GM18951 (cell line): ENCODE data around the gene GFRA1.

ENCODE experiments used
- POLR2A ChIP-seq: IDR thresholded peaks from 4 replicates; pipeline ENCODE4 v1.6.1; 2011; ENCODE audit warnings: mild to moderate bottlenecking; ENCODE audit not compliant: insufficient read length, insufficient read depth; ENCODE audit errors: extremely low read depth
- in situ Hi-C: fragments of 300-500 bp; cut with MboI; formaldehyde crosslinking; loops from one replicate; pipeline ENCODE4 v1.12.0; 2022; ENCODE audit warnings: low sequenced_read_pairs, mixed read lengths, inconsistent platforms; ENCODE audit not compliant: unreplicated experiment

GFRA1 gene

GRCh38 chr10:116263870-116264655, 8.9 kb downstream of the GFRA1 start:
- no peak for TF ChIP-seq POLR2A
- in situ Hi-C loops: no loop called here

- TF ChIP-seq POLR2A: no peak
- in situ Hi-C loops: no loop called here
Observed at GRCh38 chr10:116262678-116263077, 10.3 kb downstream of the GFRA1 start.

- in situ Hi-C loops: no loop called here
- TF ChIP-seq POLR2A: no peak
Observed at GRCh38 chr10:116260599-116260998, 12.4 kb downstream of the GFRA1 start.

- TF ChIP-seq POLR2A: no peak
- in situ Hi-C loops: no loop called here
Observed at GRCh38 chr10:116259638-116260037, 13.4 kb downstream of the GFRA1 start.

GRCh38 chr10:116257785-116258184, 15.2 kb downstream of the GFRA1 start:
- in situ Hi-C loops: no loop called here
- TF ChIP-seq POLR2A: no peak

- TF ChIP-seq POLR2A: no peak
- in situ Hi-C loops: no loop called here
Observed at GRCh38 chr10:116256752-116257259, 16.2 kb downstream of the GFRA1 start.

- in situ Hi-C loops: no loop called here
- TF ChIP-seq POLR2A: no peak
Observed at GRCh38 chr10:116255886-116256751, 16.9 kb downstream of the GFRA1 start.

GRCh38 chr10:116254422-116255155, 18.4 kb downstream of the GFRA1 start:
- in situ Hi-C loops: no loop called here
- TF ChIP-seq POLR2A: no peak

GRCh38 chr10:116253716-116254115, 19.3 kb downstream of the GFRA1 start:
- in situ Hi-C loops: no loop called here
- no peak for TF ChIP-seq POLR2A

- TF ChIP-seq POLR2A: no peak
- in situ Hi-C loops: no loop called here
Observed at GRCh38 chr10:116251602-116252395, 21.2 kb downstream of the GFRA1 start.

- no peak for TF ChIP-seq POLR2A
- in situ Hi-C loops: no loop called here
Observed at GRCh38 chr10:116247691-116248090, 25.3 kb downstream of the GFRA1 start.

- no peak for TF ChIP-seq POLR2A
- in situ Hi-C loops: no loop called here
Observed at GRCh38 chr10:116246263-116246662, 26.7 kb downstream of the GFRA1 start.
